Smooth muscle cell (in vitro differentiated cells): ENCODE data around the gene SPATA31D1. TPM values are rescaled to one million over a fixed set of nuclear protein-coding genes. Genes with fewer than 3 reads are reported as not detected.

Experiments used
- DNase-seq: peaks from one replicate; lab custom pipeline; 2025; ENCODE audit not compliant: unreplicated experiment; lab: John Stamatoyannopoulos, UW
- H2AFZ ChIP-seq: fragments of 200-600 bp; sonication (generic); 2 replicates; pipeline ENCODE4 v1.6.0; 2016; ENCODE audit warnings: antibody characterized with exemption, low read depth, mild to moderate bottlenecking
- H3F3A ChIP-seq: fragments of 200-600 bp; sonication (generic); 2 replicates; pipeline ENCODE4 v1.6.0; 2017; ENCODE audit warnings: antibody characterized with exemption, low read depth
- H3K27ac ChIP-seq: fragments of 200-600 bp; sonication (generic); 2 replicates; pipeline ENCODE4 v1.5.1; 2016; ENCODE audit warnings: low read depth, mild to moderate bottlenecking
- H3K27me3 ChIP-seq: fragments of 200-600 bp; sonication (generic); 2 replicates; pipeline ENCODE4 v1.6.1; 2016; ENCODE audit warnings: low read depth, mild to moderate bottlenecking
- H3K36me3 ChIP-seq: fragments of 200-600 bp; sonication (generic); 2 replicates; pipeline ENCODE4 v1.5.1; 2016; ENCODE audit warnings: low read depth
- H3K4me1 ChIP-seq: fragments of 200-600 bp; sonication (generic); 2 replicates; pipeline ENCODE4 v1.5.1; 2016; ENCODE audit warnings: low read depth
- H3K4me2 ChIP-seq: fragments of 200-600 bp; sonication (generic); 2 replicates; pipeline ENCODE4 v1.6.0; 2016; ENCODE audit warnings: mild to moderate bottlenecking
- H3K4me3 ChIP-seq: fragments of 200-600 bp; sonication (generic); 2 replicates; pipeline ENCODE4 v1.5.1; 2016; ENCODE audit warnings: mild to moderate bottlenecking
- H3K79me2 ChIP-seq: fragments of 200-600 bp; sonication (generic); 2 replicates; pipeline ENCODE4 v1.6.0; 2016; ENCODE audit warnings: low read depth, mild to moderate bottlenecking
- H3K9ac ChIP-seq: fragments of 200-600 bp; sonication (generic); 2 replicates; pipeline ENCODE4 v1.6.0; 2016; ENCODE audit warnings: low read depth
- H3K9me3 ChIP-seq: fragments of 200-600 bp; sonication (generic); replicated peaks from 2 replicates; pipeline ENCODE4 v1.5.1; 2016; ENCODE audit warnings: low read depth
- H4K20me1 ChIP-seq: fragments of 200-600 bp; sonication (generic); 2 replicates; pipeline ENCODE4 v1.6.0; 2016; ENCODE audit warnings: low read depth
- WGBS: methylation state at CpG from one replicate; pipeline ENCODE4 v1.1.7; 2016; ENCODE audit warnings: low lambda C conversion rate; 5-methylcytosine and 5-hydroxymethylcytosine counted together
- polyA plus RNA-seq: library from polyadenylated mRNA; unstranded; fragments of >200 nt; fragmentation: Nextera tagmentation; extraction: Ambion mirVana; gene quantifications from 2 replicates; pipeline ENCODE4 v1.2.1, GENCODE V29; 2016
- total RNA-seq: library from RNA; depleted of rRNA; stranded (reverse); fragments of >200 nt; gene quantifications from 2 replicates; pipeline ENCODE4 v1.2.3, GENCODE V29; 2014
- TF ChIP-seq, protein P1 (sequence below): fragments of 200-600 bp; sonication (generic); IDR thresholded peaks from 2 replicates; pipeline ENCODE4 v1.5.1; 2017; ENCODE audit warnings: borderline replicate concordance, mild to moderate bottlenecking, antibody characterized with exemption; ENCODE audit not compliant: insufficient read depth, poor library complexity, severe bottlenecking

SPATA31D1 gene
- total and polyA plus RNA-seq, 2 experiments from 2014 or later = not detected

DNA sequence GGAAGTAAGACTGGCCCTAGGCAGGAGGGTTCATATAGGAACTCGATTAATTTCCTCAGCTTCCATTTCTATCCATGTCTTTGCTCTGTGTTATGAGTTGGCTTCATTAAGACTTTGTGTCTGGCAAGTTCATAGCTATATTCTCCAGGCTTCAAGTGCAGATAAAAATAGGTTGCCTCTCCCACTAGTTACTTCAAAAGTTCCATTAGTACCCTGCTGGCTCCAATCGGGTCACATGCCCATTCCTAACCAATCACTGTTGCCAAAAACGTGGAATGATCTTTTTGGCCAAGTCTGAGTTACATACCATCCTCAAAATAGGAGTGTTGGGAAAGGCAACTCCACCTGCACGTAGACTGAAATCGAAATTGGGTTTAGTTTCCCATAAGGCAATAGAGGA, 13.8 kb upstream of the SPATA31D1 start:
- no peak overlapping the region for H3K4me2 ChIP-seq
- DNase-seq = no peak
- TF ChIP-seq, protein P1, sequence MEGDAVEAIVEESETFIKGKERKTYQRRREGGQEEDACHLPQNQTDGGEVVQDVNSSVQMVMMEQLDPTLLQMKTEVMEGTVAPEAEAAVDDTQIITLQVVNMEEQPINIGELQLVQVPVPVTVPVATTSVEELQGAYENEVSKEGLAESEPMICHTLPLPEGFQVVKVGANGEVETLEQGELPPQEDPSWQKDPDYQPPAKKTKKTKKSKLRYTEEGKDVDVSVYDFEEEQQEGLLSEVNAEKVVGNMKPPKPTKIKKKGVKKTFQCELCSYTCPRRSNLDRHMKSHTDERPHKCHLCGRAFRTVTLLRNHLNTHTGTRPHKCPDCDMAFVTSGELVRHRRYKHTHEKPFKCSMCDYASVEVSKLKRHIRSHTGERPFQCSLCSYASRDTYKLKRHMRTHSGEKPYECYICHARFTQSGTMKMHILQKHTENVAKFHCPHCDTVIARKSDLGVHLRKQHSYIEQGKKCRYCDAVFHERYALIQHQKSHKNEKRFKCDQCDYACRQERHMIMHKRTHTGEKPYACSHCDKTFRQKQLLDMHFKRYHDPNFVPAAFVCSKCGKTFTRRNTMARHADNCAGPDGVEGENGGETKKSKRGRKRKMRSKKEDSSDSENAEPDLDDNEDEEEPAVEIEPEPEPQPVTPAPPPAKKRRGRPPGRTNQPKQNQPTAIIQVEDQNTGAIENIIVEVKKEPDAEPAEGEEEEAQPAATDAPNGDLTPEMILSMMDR = no peak
- no peaks in the 10 kb centered on the region for H3K36me3 ChIP-seq
- no peaks in the 10 kb centered on the region for H3K9me3 ChIP-seq
- no peaks in the 10 kb centered on the region for H4K20me1 ChIP-seq
- no peak overlapping the region for H2AFZ ChIP-seq
- 82% methylated on average over 5 of the region's 5 CpGs for WGBS
- H3K27me3 ChIP-seq = no peaks in the 10 kb centered on the region
- H3K79me2 ChIP-seq = no peaks in the 10 kb centered on the region
- H3K9ac ChIP-seq = no peak overlapping the region
- no peak overlapping the region for H3K4me3 ChIP-seq
- H3F3A ChIP-seq = no peaks in the 10 kb centered on the region
- no peaks in the 10 kb centered on the region for H3K4me1 ChIP-seq
- H3K27ac ChIP-seq = no peak overlapping the region

DNA sequence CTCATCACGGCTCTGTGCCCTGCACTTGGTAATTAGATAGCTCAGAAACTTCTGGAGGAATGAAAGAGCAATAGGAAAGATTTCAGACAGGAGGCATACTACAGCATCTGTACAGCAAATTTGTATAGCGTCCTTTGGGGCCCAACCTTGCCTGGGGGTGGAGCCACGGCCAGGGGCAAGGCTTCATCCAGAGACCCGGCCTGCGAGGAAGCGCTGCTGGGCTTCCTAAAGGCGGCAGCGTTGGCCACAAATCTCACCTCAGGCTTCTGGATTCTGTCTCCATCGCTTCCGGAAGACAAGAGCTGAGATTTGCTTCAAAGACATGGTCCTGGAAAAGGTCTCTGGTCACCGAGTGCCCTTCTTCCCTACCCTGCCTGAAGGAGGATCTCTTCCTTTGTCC, 12.2 kb upstream of the SPATA31D1 start:
- no peaks in the 10 kb centered on the region for H3K27me3 ChIP-seq
- no peaks in the 10 kb centered on the region for H3K36me3 ChIP-seq
- H3K4me3 ChIP-seq = no peak overlapping the region
- H3K27ac ChIP-seq = no peak overlapping the region
- no peaks in the 10 kb centered on the region for H3K79me2 ChIP-seq
- TF ChIP-seq, protein P1 = no peak
- H3K9me3 ChIP-seq = no peaks in the 10 kb centered on the region
- no peak overlapping the region for H3K9ac ChIP-seq
- no peak overlapping the region for H2AFZ ChIP-seq
- no peaks in the 10 kb centered on the region for H3F3A ChIP-seq
- H3K4me2 ChIP-seq = no peak overlapping the region
- WGBS = 88% methylated on average over 11 of the region's 11 CpGs
- no peaks in the 10 kb centered on the region for H4K20me1 ChIP-seq
- H3K4me1 ChIP-seq = no peaks in the 10 kb centered on the region
- no peak for DNase-seq

DNA sequence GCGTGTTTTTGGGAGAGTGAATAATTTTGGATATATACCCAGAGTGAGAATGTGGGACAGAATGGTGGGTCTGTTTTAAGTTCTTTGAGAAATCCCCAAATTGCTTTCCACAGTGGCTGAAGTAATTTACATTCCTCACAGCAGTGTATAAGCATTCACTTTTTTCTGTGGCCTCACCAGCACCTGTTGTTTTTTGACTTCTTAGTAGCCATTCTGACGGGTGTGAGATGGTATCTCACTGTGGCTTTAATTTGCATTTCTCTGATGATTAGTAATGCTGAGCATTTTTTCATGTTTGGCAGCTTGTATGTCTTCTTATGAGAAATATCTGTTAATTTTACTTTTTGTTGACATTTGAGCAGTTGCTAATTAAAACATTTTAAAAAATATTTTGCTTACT, 9.4 kb upstream of the SPATA31D1 start:
- H3K4me1 ChIP-seq = no peaks in the 10 kb centered on the region
- no peak overlapping the region for H3K27ac ChIP-seq
- H3K27me3 ChIP-seq = no peaks in the 10 kb centered on the region
- no peaks in the 10 kb centered on the region for H3F3A ChIP-seq
- H3K79me2 ChIP-seq = no peaks in the 10 kb centered on the region
- no peak overlapping the region for H3K4me3 ChIP-seq
- H3K9me3 ChIP-seq = no peaks in the 10 kb centered on the region
- H3K36me3 ChIP-seq = no peaks in the 10 kb centered on the region
- TF ChIP-seq, protein P1 = no peak
- H2AFZ ChIP-seq = no peak overlapping the region
- WGBS = 73% methylated on average over 2 of the region's 2 CpGs
- no peak for DNase-seq
- H4K20me1 ChIP-seq = no peaks in the 10 kb centered on the region
- no peak overlapping the region for H3K4me2 ChIP-seq
- no peak overlapping the region for H3K9ac ChIP-seq

DNA sequence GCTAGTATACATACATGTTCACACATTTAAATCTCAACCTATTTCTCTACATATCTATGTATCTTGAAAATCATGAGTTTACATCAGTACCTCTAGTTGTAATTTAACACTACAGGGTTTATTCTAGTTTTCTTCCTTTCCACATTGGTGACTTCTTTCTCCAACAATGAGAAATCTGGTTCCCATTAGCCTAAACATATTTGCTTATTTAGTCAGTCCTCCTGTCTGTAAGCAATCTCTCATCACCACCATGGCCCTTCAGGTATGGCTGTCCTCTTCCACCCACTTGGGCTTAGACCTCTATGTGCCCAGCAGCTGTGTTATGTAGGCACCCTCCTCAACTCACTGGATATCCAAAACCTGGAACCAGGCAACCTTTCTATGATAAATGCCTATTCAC, 8.0 kb upstream of the SPATA31D1 start:
- no peak overlapping the region for H2AFZ ChIP-seq
- no peak overlapping the region for H3K9ac ChIP-seq
- no peaks in the 10 kb centered on the region for H3K9me3 ChIP-seq
- H4K20me1 ChIP-seq = no peaks in the 10 kb centered on the region
- no peaks in the 10 kb centered on the region for H3K36me3 ChIP-seq
- H3K4me1 ChIP-seq = no peaks in the 10 kb centered on the region
- H3K27ac ChIP-seq = no peak overlapping the region
- no peak overlapping the region for H3K4me3 ChIP-seq
- DNase-seq = no peak
- no peaks in the 10 kb centered on the region for H3K79me2 ChIP-seq
- H3F3A ChIP-seq = no peaks in the 10 kb centered on the region
- H3K4me2 ChIP-seq = no peak overlapping the region
- no peaks in the 10 kb centered on the region for H3K27me3 ChIP-seq
- TF ChIP-seq, protein P1 = no peak
